Common myeloid progenitor, CD34-positive (primary cell): ENCODE measurements around the gene PSMB7.
A peak's percentile ranks its signal among the peaks of the same experiment; 100 is the strongest.

ENCODE experiments used
- CTCF ChIA-PET: fragments of 350-600 bp; sonication (Branson Sonifier 250); formaldehyde crosslinking; loops from one replicate; lab custom pipeline; 2021; ENCODE audit warnings: antibody characterized with exemption; lab: Charles Lee
- POLR2A ChIA-PET: fragments of 350-600 bp; sonication (Branson Sonifier 250); formaldehyde crosslinking; loops from one replicate; lab custom pipeline; 2021; ENCODE audit warnings: antibody characterized with exemption; lab: Charles Lee
- DNase-seq, 3 donors: peaks; one replicate each; pipeline versions ENCODE4 v3.0.0 to v3.0.0-alpha.2; 2013
- H3K27ac ChIP-seq, 2 experiments: 1 replicate in 1 of 2; 2 replicates in 1 of 2; pipeline ENCODE4 v1.7.0; 2013; ENCODE audit warnings: inconsistent platforms in 2 of 2, low read length in 2 of 2, mild to moderate bottlenecking in 2 of 2, low read depth in 1 of 2, moderate library complexity in 1 of 2; ENCODE audit not compliant: severe bottlenecking in 2 of 2, insufficient read depth in 1 of 2, poor library complexity in 1 of 2
- H3K27me3 ChIP-seq, 5 experiments: replicated peaks in 2 of 5; 1 replicate in 3 of 5; 2 replicates in 2 of 5; pipeline versions ENCODE4 v1.6.1 to v1.7.0; 2013; ENCODE audit warnings: low read length in 4 of 5, mild to moderate bottlenecking in 2 of 5, moderate library complexity in 2 of 5, inconsistent platforms in 1 of 5; ENCODE audit not compliant: insufficient read depth in 5 of 5, control insufficient read depth in 4 of 5
- H3K36me3 ChIP-seq, 4 experiments: 1 replicate in 2 of 4; 2 replicates in 2 of 4; pipeline versions ENCODE4 v1.6.1 to v1.7.0; 2013; ENCODE audit warnings: low read length in 3 of 4, control low read depth in 1 of 4, mild to moderate bottlenecking in 1 of 4; ENCODE audit not compliant: control insufficient read depth in 4 of 4, insufficient read depth in 4 of 4
- H3K4me1 ChIP-seq, 4 experiments: 1 replicate in 3 of 4; 2 replicates in 1 of 4; pipeline versions ENCODE4 v1.6.1 to v1.7.1; 2013; ENCODE audit warnings: low read length in 3 of 4, mild to moderate bottlenecking in 3 of 4, control low read depth in 1 of 4, inconsistent platforms in 1 of 4, moderate library complexity in 1 of 4; ENCODE audit not compliant: control insufficient read depth in 4 of 4, insufficient read depth in 4 of 4; ENCODE audit errors: control extremely low read depth in 1 of 4
- H3K4me3 ChIP-seq, 7 experiments: 1 replicate in 4 of 7; 2 replicates in 3 of 7; pipeline versions ENCODE4 v1.5.1 to v1.7.0; 2013; ENCODE audit warnings: mild to moderate bottlenecking in 7 of 7, low read length in 6 of 7, moderate library complexity in 6 of 7, inconsistent platforms in 2 of 7, low read depth in 2 of 7, control low read depth in 1 of 7; ENCODE audit not compliant: insufficient read depth in 4 of 7, control insufficient read depth in 1 of 7; ENCODE audit errors: extremely low read depth in 1 of 7
- H3K9me3 ChIP-seq, 5 experiments: 1 replicate in 4 of 5; 2 replicates in 1 of 5; pipeline versions ENCODE4 v1.6.1 to v1.7.1; 2013; ENCODE audit warnings: low read length in 4 of 5, mild to moderate bottlenecking in 2 of 5, inconsistent platforms in 1 of 5, low read depth in 1 of 5, moderate library complexity in 1 of 5; ENCODE audit not compliant: control insufficient read depth in 4 of 5, insufficient read depth in 2 of 5; ENCODE audit errors: control extremely low read depth in 1 of 5
- WGBS: methylation state at CpG from one replicate; pipeline ENCODE4 v1.1.5; 2013; ENCODE audit not compliant: insufficient coverage; 5-methylcytosine and 5-hydroxymethylcytosine counted together

The PSMB7 gene

GRCh38 chr9:124323904-124324303 is 91.3 kb downstream of the PSMB7 start:
- peaks cover 6 to 88% (median 39%) of the 10 kb centered on the region in 4 experiments for H3K36me3 ChIP-seq

DNA sequence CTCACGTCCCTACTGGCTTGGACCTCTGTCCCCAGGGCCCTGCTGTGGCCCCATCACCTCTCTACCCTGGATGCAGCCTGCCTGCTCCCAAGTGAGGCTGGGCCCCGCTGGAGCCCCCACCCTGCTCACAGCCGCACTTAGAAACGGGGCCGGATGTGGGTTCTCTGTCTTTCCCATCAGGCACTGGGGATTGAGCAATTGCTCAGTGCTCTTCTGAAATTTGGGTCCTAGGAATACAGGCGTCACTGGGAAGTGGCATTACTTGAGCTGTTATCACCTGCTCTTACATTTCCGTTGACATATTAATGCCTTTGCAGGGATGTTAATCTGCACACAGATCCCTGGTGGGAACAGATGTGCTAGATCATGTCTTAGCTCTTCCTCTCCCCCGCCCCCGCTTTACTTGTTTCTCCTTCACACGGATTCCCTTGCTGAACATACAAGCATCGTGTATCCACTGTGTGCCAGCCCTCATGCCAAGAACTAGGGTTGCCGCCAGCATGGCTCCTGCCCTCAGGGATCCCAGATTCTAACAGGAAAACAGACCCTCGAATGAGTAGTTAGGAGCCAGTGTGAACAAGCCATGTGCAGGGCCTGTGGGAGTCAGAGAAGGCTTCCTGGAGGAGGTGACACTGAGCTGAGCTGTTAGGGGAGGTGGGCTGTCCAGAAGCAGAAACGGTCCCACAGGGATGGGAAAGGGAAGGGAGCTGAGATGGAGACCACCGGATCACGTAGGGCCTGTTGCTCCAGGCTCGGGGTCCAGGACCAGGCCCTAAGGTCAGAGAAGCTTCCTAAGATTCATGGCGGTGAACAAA is 92.4 kb downstream of the PSMB7 start:
- Histone ChIP-seq H3K4me3 (no peak overlapping the region), H3K27me3 (no peaks in the 10 kb centered on the region), H3K9me3 (no peaks in the 10 kb centered on the region), H3K36me3 (peaks cover 6 to 83% (median 33%) of the 10 kb centered on the region in 4 experiments), H3K4me1 (peaks cover 0 to 4% (median 1%) of the 10 kb centered on the region in 4 experiments), H3K27ac (no peak overlapping the region)
- ChIA-PET CTCF (interaction anchor here (1.4 to 4.0 kb wide), 2 partner anchors 33 to 196 kb away, joined by 3 to 20 read pairs; no protein-coding TSS in a partner anchor), POLR2A (no interaction called here)
- DNase-seq: peak in 2 of 3 donors; percentile 35 to 38
- WGBS: 92% methylated on average over 17 of the region's 18 CpGs

More at GRCh38 chr9:124323904-124324303, 91.3 kb downstream of the PSMB7 start:
- WGBS: 86% methylated on average over 5 of the region's 10 CpGs
- Histone ChIP-seq H3K4me3 (no peak overlapping the region), H3K27me3 (no peaks in the 10 kb centered on the region), H3K4me1 (peaks cover 0 to 4% (median 1%) of the 10 kb centered on the region in 4 experiments), H3K27ac (no peak overlapping the region), H3K9me3 (no peaks in the 10 kb centered on the region)
- ChIA-PET POLR2A (no interaction called here), CTCF (interaction anchor here (1.4 to 2.2 kb wide), 3 partner anchors 32 to 197 kb away, joined by 3 to 7 read pairs (median 6); no protein-coding TSS in a partner anchor)
- DNase-seq: no peak

DNA sequence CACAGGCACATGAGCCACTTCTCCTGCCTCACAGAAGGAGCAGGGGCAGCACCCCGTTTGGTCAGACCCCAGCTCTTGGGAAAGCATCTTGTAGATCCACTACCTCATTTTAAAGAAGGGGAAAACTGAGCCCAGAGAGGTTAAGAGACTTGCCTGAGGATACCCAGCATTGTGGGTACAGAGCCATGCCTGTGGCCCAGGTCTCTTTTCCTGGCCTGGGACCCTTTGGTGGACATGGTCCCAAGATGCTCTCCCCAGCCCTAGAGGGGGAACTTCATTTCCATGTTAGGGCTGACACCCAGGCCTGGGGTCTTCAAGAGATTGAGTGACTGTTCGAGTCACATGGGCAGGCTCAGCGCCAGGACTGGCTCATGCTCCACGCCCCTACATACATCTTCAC is 93.3 kb downstream of the PSMB7 start:
- 73% methylated on average over 4 of the region's 4 CpGs for WGBS
- ChIA-PET CTCF (interaction anchor here (1.0 to 4.0 kb wide), 4 partner anchors 12 to 195 kb away, joined by 3 to 20 read pairs (median 6); no protein-coding TSS in a partner anchor), POLR2A (interaction anchor here (0.7 kb wide), 1 partner anchor 190 kb away, joined by 3 read pairs; no protein-coding TSS in a partner anchor)
- Histone ChIP-seq H3K4me3 (no peak overlapping the region), H3K27me3 (no peaks in the 10 kb centered on the region), H3K27ac (no peak overlapping the region), H3K36me3 (peaks cover 6 to 80% (median 28%) of the 10 kb centered on the region in 4 experiments), H3K4me1 (peaks cover 0 to 4% (median 1%) of the 10 kb centered on the region in 4 experiments), H3K9me3 (no peaks in the 10 kb centered on the region)
- DNase-seq: no peak

DNA sequence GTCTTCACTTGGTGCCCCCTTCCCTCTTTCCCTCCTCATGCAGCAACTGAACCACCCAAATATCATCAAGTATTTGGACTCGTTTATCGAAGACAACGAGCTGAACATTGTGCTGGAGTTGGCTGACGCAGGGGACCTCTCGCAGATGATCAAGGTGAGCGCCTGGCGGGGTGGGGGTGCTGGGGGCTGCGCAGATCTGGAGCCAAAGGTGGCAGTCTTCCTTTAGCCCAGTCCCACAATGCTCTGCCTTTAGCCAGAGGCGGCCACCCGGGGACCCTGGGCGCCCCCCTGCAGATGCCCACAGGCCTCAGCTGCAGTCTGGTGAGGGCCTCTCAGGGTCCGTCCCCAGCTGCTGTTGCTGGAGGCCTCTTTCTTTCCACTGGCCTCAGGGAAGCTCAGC is 93.8 kb downstream of the PSMB7 start:
- POLR2A ChIA-PET: interaction anchor here (0.7 kb wide), 1 partner anchor 189 kb away, joined by 3 read pairs; no protein-coding TSS in a partner anchor
- WGBS: 96% methylated on average over 12 of the region's 12 CpGs
- H3K9me3 ChIP-seq: no peaks in the 10 kb centered on the region
- H3K27ac ChIP-seq: no peak overlapping the region
- peaks cover 3 to 80% (median 23%) of the 10 kb centered on the region in 4 experiments for H3K36me3 ChIP-seq
- peaks cover 0 to 9% (median 2%) of the 10 kb centered on the region in 4 experiments for H3K4me1 ChIP-seq
- no peaks in the 10 kb centered on the region for H3K27me3 ChIP-seq
- CTCF ChIA-PET: interaction anchor here (1.0 to 4.0 kb wide), 9 partner anchors 8 to 282 kb away, joined by 3 to 20 read pairs (median 5); no protein-coding TSS in a partner anchor
- DNase-seq: no peak
- H3K4me3 ChIP-seq: no peak overlapping the region

GRCh38 chr9:124320062-124320973 is 94.9 kb downstream of the PSMB7 start:
- whole genome bisulfite sequencing: 71% methylated on average over 14 of the region's 17 CpGs
- Histone ChIP-seq H3K4me1 (peaks cover 0 to 20% (median 8%) of the 10 kb centered on the region in 4 experiments), H3K4me3 (no peak overlapping the region), H3K27ac (no peak overlapping the region), H3K36me3 (peaks cover 3 to 80% (median 23%) of the 10 kb centered on the region in 4 experiments), H3K9me3 (no peaks in the 10 kb centered on the region), H3K27me3 (no peaks in the 10 kb centered on the region)
- ChIA-PET CTCF (interaction anchor here (0.6 to 4.0 kb wide), 19 partner anchors 10 to 281 kb away, joined by 3 to 20 read pairs (median 3); no protein-coding TSS in a partner anchor), POLR2A (interaction anchor here (0.5 kb wide), 1 partner anchor 31 kb away, joined by 3 read pairs; no protein-coding TSS in a partner anchor)
- peak; percentile 29 to 43 (median 34) for DNase-seq

GRCh38 chr9:124315882-124316281 is 99.4 kb downstream of the PSMB7 start:
- DNase-seq: peak in 2 of 3 donors; percentile 54 to 74
- H3K36me3 ChIP-seq: peaks cover 0 to 78% (median 18%) of the 10 kb centered on the region in 4 experiments
- ChIA-PET POLR2A (no interaction called here), CTCF (no interaction called here)
- H3K4me3 ChIP-seq: no peak overlapping the region
- H3K9me3 ChIP-seq: no peaks in the 10 kb centered on the region
- 34% methylated on average over 14 of the region's 16 CpGs for WGBS
- H3K27ac ChIP-seq: no peak overlapping the region
- peaks cover 0 to 27% (median 11%) of the 10 kb centered on the region in 4 experiments for H3K4me1 ChIP-seq
- H3K27me3 ChIP-seq: no peaks in the 10 kb centered on the region
